ENCODE measurements around the gene DNM1. TPM values are rescaled to one million over a fixed set of nuclear protein-coding genes. Genes with fewer than 3 reads are reported as not detected.
A peak's percentile ranks its signal among the peaks of the same experiment; 100 is the strongest.

The DNM1 gene
- total RNA-seq, 4 donors from 2014 or later = 4.7 to 9.2 (median 5.4) TPM

DNA sequence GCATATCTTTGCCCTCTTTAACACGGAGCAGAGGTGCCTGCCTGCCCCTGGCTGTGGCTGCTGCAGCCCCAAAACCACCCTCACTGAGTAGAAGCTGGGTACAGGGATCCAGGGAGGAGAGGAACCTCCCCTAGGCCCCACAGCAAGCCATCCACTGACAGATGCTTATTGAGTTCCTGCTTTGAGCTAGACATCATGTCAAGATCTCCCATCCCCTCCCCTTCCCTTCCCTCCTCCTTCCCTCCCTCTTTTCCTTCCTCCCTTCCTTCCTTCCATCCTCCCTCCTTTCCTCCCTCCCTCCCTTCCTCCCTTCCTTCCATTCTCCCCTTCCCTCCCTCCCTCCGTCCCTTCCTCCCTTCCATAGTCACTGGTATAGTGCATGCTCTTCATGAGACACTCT lies 43.3 kb downstream of the DNM1 start:
- no peaks in the 10 kb centered on the region for H3K36me3 ChIP-seq
- 61 to 67% methylated on average over 2 of the region's 2 CpGs for WGBS, 2 donors
- H3K27me3 ChIP-seq = no peaks in the 10 kb centered on the region
- no peak overlapping the region for H3K27ac ChIP-seq
- H3K4me3 ChIP-seq (replicated peaks in 1 of 3) = no peak overlapping the region
- TF ChIP-seq POLR2A (IDR thresholded peaks at IDR 0.05) (no peak), CTCF (IDR thresholded peaks at IDR 0.05) (no peak)
- DNase-seq = no peak
- H3K4me1 ChIP-seq = peaks cover 0 to 19% of the 10 kb centered on the region in 2 donors
- intact Hi-C loops (cut with DNase I) = no loop called here
- no peaks in the 10 kb centered on the region for H3K9me3 ChIP-seq

GRCh38 chr9:128247226-128247803 lies 44.1 kb downstream of the DNM1 start:
- H3K9me3 ChIP-seq = no peaks in the 10 kb centered on the region
- H3K27me3 ChIP-seq = no peaks in the 10 kb centered on the region
- 93 to 100% methylated on average over 3 to 5 of the region's 5 CpGs for WGBS, 2 donors
- no peak overlapping the region for H3K4me3 ChIP-seq (replicated peaks in 1 of 3)
- peaks cover 0 to 20% of the 10 kb centered on the region in 2 donors for H3K4me1 ChIP-seq
- H3K27ac ChIP-seq = no peak overlapping the region
- TF ChIP-seq CTCF (IDR thresholded peaks at IDR 0.05) (no peak), POLR2A (IDR thresholded peaks at IDR 0.05) (no peak)
- no peaks in the 10 kb centered on the region for H3K36me3 ChIP-seq
- no peak for DNase-seq
- intact Hi-C loops (cut with DNase I) = no loop called here

DNA sequence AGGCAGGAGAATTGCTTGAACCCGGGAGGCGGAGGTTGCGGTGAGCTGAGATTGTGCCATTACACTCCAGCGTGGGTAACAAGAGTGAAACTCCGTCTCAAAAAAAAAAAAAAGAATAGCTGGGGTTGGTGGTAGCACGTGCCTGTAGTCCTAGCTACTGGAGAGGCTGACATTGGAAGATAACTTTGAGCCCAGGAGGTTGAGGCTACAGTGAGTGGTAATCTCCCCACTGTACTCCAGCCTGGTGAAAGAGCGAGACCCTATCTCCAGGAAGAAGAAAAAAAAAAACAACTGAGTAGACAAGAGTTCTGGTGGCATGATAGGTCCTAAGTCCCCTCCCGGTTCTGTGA lies 46.4 kb downstream of the DNM1 start:
- Histone ChIP-seq H3K4me1 (peaks cover 0 to 20% of the 10 kb centered on the region in 2 donors), H3K27me3 (no peaks in the 10 kb centered on the region), H3K9me3 (no peaks in the 10 kb centered on the region), H3K27ac (no peak overlapping the region), H3K4me3 (replicated peaks in 1 of 3) (no peak overlapping the region), H3K36me3 (no peaks in the 10 kb centered on the region)
- WGBS, 2 donors = 76 to 77% methylated on average over 8 of the region's 8 CpGs
- intact Hi-C loops (cut with DNase I) = no loop called here
- TF ChIP-seq POLR2A (IDR thresholded peaks at IDR 0.05) = no peak
- TF ChIP-seq CTCF (IDR thresholded peaks at IDR 0.05) = no peak
- no peak for DNase-seq

DNA sequence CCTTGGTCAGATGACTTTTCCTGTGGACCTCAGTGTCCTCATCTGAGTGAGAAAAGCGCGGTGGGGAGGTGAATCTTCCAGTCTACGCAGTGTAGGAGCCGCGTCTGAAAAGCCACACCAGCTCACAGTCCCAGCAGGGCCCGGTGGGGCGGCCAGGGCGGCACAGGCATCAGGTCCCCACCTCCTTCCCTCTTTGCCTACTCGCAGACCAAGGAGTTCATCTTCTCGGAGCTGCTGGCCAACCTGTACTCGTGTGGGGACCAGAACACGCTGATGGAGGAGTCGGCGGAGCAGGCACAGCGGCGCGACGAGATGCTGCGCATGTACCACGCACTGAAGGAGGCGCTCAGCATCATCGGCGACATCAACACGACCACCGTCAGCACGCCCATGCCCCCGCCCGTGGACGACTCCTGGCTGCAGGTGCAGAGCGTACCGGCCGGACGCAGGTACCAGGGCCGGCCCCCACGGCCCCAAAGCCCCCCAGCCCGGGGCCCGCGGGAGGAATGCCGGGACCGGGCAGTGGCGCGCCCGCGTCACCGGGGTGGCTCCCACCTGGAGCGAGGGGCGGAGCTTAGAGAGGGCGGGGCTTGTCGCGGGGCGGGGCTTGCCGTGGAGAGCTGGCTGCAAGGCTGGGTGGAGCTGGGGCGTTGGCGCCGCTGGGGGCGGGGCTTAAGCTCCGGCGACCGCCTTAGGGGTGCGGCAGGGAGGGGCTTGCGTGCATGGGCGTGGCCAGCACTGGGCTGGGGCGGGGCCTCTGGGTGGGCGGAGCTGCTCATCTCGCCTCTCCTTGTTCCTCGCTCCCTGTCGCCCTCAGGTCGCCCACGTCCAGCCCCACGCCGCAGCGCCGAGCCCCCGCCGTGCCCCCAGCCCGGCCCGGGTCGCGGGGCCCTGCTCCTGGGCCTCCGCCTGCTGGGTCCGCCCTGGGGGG lies 47.0 kb downstream of the DNM1 start:
- Histone ChIP-seq H3K36me3 (no peaks in the 10 kb centered on the region), H3K9me3 (no peaks in the 10 kb centered on the region), H3K27me3 (no peaks in the 10 kb centered on the region), H3K4me1 (peaks cover 0 to 18% of the 10 kb centered on the region in 2 donors), H3K27ac (no peak overlapping the region), H3K4me3 (replicated peaks in 1 of 3) (peak overlapping the region in 1 of 3 donors; percentile 26)
- no peak for TF ChIP-seq POLR2A (IDR thresholded peaks at IDR 0.05)
- TF ChIP-seq CTCF (IDR thresholded peaks at IDR 0.05) = no peak
- WGBS, 2 donors = 19 to 38% methylated on average over 32 to 49 of the region's 81 CpGs
- intact Hi-C loops (cut with DNase I) = no loop called here
- peak; percentile 76 to 82 for DNase-seq

All from thyroid gland (tissue), 4 donors.